B cell (primary cell): ENCODE measurements around the gene VAV3. TPM values are rescaled to one million over a fixed set of nuclear protein-coding genes. Genes with fewer than 3 reads are reported as not detected.

Experiments used
- ATAC-seq: fragments of 200-7000 bp; cut with Tn5 transposase; one replicate; pipeline ENCODE4 v1.10.0; 2021; ENCODE audit warnings: low read depth, mild to moderate bottlenecking, moderate number of reproducible peaks, moderate library complexity
- CTCF ChIA-PET: fragments of 350-600 bp; sonication (Branson Sonifier 250); formaldehyde crosslinking; loops from one replicate; lab custom pipeline; 2021; ENCODE audit warnings: antibody characterized with exemption, inconsistent platforms; lab: Charles Lee
- POLR2A ChIA-PET: fragments of 350-600 bp; sonication (Branson Sonifier 250); formaldehyde crosslinking; loops from one replicate; lab custom pipeline; 2021; ENCODE audit warnings: antibody characterized with exemption; lab: Charles Lee
- DNase-seq: peaks from one replicate; pipeline ENCODE4 v3.0.0; 2013
- H2AFZ ChIP-seq: 2 replicates; pipeline ENCODE4 v1.6.1; 2012; ENCODE audit warnings: mild to moderate bottlenecking, low read depth, low read length; ENCODE audit not compliant: insufficient read depth, poor library complexity, severe bottlenecking
- H3K27ac ChIP-seq, 2 donors: 1 replicate in 1 of 2; 2 replicates in 1 of 2; pipeline ENCODE4 v1.5.1; 2012 to 2013; ENCODE audit warnings: low read length in 2 of 2, mild to moderate bottlenecking in 2 of 2, moderate library complexity in 1 of 2
- H3K27me3 ChIP-seq, 4 experiments: fragments of 200-600 bp in 1 of 4; sonication (generic) in 1 of 4; replicated peaks in 1 of 4; 1 replicate in 2 of 4; 2 replicates in 2 of 4; pipeline versions ENCODE4 v1.6.1 to v1.7.0; 2013 to 2016; ENCODE audit warnings: low read length in 3 of 4, mild to moderate bottlenecking in 2 of 4, mixed read lengths in 1 of 4, moderate library complexity in 1 of 4; ENCODE audit not compliant: insufficient read depth in 4 of 4, control insufficient read depth in 3 of 4; ENCODE audit errors: control extremely low read depth in 1 of 4
- H3K36me3 ChIP-seq, 2 experiments: replicated peaks in 1 of 2; 1 replicate in 1 of 2; 2 replicates in 1 of 2; pipeline versions ENCODE4 v1.6.1 to v1.7.1; 2013; ENCODE audit warnings: low read length in 1 of 2; ENCODE audit not compliant: insufficient read depth in 2 of 2, control insufficient read depth in 1 of 2; ENCODE audit errors: control extremely low read depth in 1 of 2, extremely low read depth in 1 of 2
- H3K4me1 ChIP-seq, 2 donors: fragments of 200-600 bp in 1 of 2; sonication (generic) in 1 of 2; 1 replicate in 1 of 2; 2 replicates in 1 of 2; pipeline versions ENCODE4 v1.5.1 to v1.6.1; 2013 to 2017; ENCODE audit warnings: low read length in 2 of 2; ENCODE audit not compliant: control insufficient read depth in 2 of 2, insufficient read depth in 2 of 2
- H3K4me2 ChIP-seq: replicated peaks from 2 replicates; pipeline ENCODE3; 2012; ENCODE audit warnings: mild to moderate bottlenecking, low read depth, low read length; ENCODE audit not compliant: poor library complexity, severe bottlenecking
- H3K4me3 ChIP-seq, 5 experiments: fragments of 200-600 bp in 1 of 5; sonication (generic) in 1 of 5; 1 replicate in 3 of 5; 2 replicates in 2 of 5; pipeline versions ENCODE4 v1.5.1 to v1.7.0; 2011 to 2016; ENCODE audit warnings: low read length in 4 of 5, mild to moderate bottlenecking in 4 of 5, low read depth in 2 of 5, control low read depth in 1 of 5, moderate library complexity in 1 of 5; ENCODE audit not compliant: insufficient read depth in 1 of 5; ENCODE audit errors: control extremely low read depth in 1 of 5, extremely low read depth in 1 of 5
- H3K79me2 ChIP-seq: fragments of 200-600 bp; sonication (generic); one replicate; pipeline ENCODE4 v1.6.0; 2016; ENCODE audit warnings: low read length; ENCODE audit not compliant: control insufficient read depth, insufficient read depth
- H3K9ac ChIP-seq: fragments of 200-600 bp; sonication (generic); 2 replicates; pipeline ENCODE4 v1.6.1; 2017; ENCODE audit warnings: mild to moderate bottlenecking, low read length, moderate library complexity
- H3K9me3 ChIP-seq, 3 donors: one replicate each; pipeline versions ENCODE4 v1.6.1 to v1.7.1; 2013; ENCODE audit warnings: low read length in 2 of 3; ENCODE audit not compliant: control insufficient read depth in 2 of 3, insufficient read depth in 1 of 3; ENCODE audit errors: control extremely low read depth in 1 of 3
- H4K20me1 ChIP-seq: 2 replicates; pipeline ENCODE4 v1.6.0; 2012; ENCODE audit warnings: mild to moderate bottlenecking, low read length; ENCODE audit not compliant: insufficient read depth, control insufficient read depth, poor library complexity, severe bottlenecking
- H3K27ac Mint-ChIP-seq: one replicate; pipeline ENCODE4 v1.8.0; 2021; ENCODE audit warnings: mixed read lengths
- H3K27me3 Mint-ChIP-seq: one replicate; pipeline ENCODE4 v1.8.0; 2021; ENCODE audit warnings: mixed read lengths
- H3K4me1 Mint-ChIP-seq: one replicate; pipeline ENCODE4 v1.8.0; 2021; ENCODE audit warnings: mixed read lengths
- H3K4me3 Mint-ChIP-seq: one replicate; pipeline ENCODE4 v1.8.0; 2021; ENCODE audit warnings: mixed read lengths
- H3K9me3 Mint-ChIP-seq: one replicate; pipeline ENCODE4 v1.8.0; 2022; ENCODE audit warnings: mixed read lengths; ENCODE audit not compliant: insufficient read depth
- EZH2 ChIP-seq: IDR thresholded peaks from 2 replicates; pipeline ENCODE4 v1.6.1; 2012; ENCODE audit warnings: borderline replicate concordance, low read depth, mild to moderate bottlenecking, moderate library complexity, low read length; ENCODE audit not compliant: insufficient read depth, poor library complexity, severe bottlenecking
- WGBS: methylation state at CpG from one replicate; pipeline ENCODE4 v1.1.5; 2013; ENCODE audit warnings: missing lambda C conversion rate; ENCODE audit not compliant: insufficient coverage; 5-methylcytosine and 5-hydroxymethylcytosine counted together
- intact Hi-C: fragments of 100-400 bp; cut with micrococcal nuclease; formaldehyde crosslinking; loops from one replicate; pipeline ENCODE4 v1.10.0; 2022
- polyA plus RNA-seq: library from polyadenylated mRNA; depleted of rRNA; stranded (reverse); fragments of >200 nt; gene quantifications from 2 replicates; pipeline ENCODE4 v1.2.3, GENCODE V29; 2012
- total RNA-seq, 2 donors: library from RNA; stranded (reverse); fragments of 120-200 nt in 1 of 2; gene quantifications; 1 replicate in 1 of 2; 2 replicates in 1 of 2; pipeline versions ENCODE4 v1.2.3 to v1.2.4, GENCODE V29; 2013 to 2022
- TF ChIP-seq, protein P1 (sequence below): fragments of 200-600 bp; IDR thresholded peaks from one replicate; pipeline ENCODE4 v1.8.0; 2022; ENCODE audit warnings: antibody characterized with exemption, mild to moderate bottlenecking

The VAV3 gene
- total and polyA plus RNA-seq, 2 donors (not counting 1 experiment from before 2014, with no cell fraction given): 14.8 to 32.5 TPM

DNA sequence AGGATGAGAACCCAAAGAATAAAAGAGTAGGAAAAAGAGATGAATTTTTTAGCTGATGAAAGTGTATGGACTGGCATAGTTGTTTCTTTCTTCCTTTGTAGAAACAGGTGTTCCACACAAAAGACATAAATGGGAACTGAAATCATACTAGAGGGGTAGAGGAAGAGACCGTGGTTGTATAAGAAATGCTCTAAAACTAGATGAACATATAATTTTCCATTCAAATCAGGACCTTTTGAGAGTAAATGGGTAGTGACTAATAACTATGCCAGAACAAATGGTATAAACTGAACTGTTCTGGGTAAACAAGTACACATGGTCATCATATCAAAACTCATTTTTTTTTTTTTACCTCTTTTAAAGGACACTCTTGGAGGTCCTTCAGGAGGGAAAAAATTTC, 344.2 kb downstream of the VAV3 start:
- H3K79me2 ChIP-seq: no peaks in the 10 kb centered on the region
- Mint-ChIP-seq H3K27me3 (no peaks in the 10 kb centered on the region), H3K4me1 (peaks cover 13% of the 10 kb centered on the region), H3K27ac (no peak overlapping the region), H3K9me3 (peaks cover 3% of the 10 kb centered on the region), H3K4me3 (no peak overlapping the region)
- H3K9me3 ChIP-seq: peaks cover 0 to 21% (median 5%) of the 10 kb centered on the region in 3 donors
- H3K4me1 ChIP-seq: no peaks in the 10 kb centered on the region
- H3K36me3 ChIP-seq: peaks cover 36% of the 10 kb centered on the region in 2 experiments
- no peak overlapping the region for H3K4me2 ChIP-seq
- H3K27ac ChIP-seq: peak overlapping the region in 1 of 2 donors; percentile 13
- ATAC-seq (no peak), DNase-seq (no peak)
- ChIA-PET POLR2A (no interaction called here), CTCF (no interaction called here)
- no peak for TF ChIP-seq EZH2
- TF ChIP-seq, protein P1, sequence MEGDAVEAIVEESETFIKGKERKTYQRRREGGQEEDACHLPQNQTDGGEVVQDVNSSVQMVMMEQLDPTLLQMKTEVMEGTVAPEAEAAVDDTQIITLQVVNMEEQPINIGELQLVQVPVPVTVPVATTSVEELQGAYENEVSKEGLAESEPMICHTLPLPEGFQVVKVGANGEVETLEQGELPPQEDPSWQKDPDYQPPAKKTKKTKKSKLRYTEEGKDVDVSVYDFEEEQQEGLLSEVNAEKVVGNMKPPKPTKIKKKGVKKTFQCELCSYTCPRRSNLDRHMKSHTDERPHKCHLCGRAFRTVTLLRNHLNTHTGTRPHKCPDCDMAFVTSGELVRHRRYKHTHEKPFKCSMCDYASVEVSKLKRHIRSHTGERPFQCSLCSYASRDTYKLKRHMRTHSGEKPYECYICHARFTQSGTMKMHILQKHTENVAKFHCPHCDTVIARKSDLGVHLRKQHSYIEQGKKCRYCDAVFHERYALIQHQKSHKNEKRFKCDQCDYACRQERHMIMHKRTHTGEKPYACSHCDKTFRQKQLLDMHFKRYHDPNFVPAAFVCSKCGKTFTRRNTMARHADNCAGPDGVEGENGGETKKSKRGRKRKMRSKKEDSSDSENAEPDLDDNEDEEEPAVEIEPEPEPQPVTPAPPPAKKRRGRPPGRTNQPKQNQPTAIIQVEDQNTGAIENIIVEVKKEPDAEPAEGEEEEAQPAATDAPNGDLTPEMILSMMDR: no peak
- peaks cover 5% of the 10 kb centered on the region for H4K20me1 ChIP-seq
- H3K9ac ChIP-seq: no peak overlapping the region
- intact Hi-C loops: no loop called here
- WGBS: no CpG with 5 or more reads among the region's 1 CpG
- no peak overlapping the region for H2AFZ ChIP-seq
- H3K4me3 ChIP-seq: no peak overlapping the region
- H3K27me3 ChIP-seq: no peaks in the 10 kb centered on the region

GRCh38 chr1:107618539-107618938, 346.4 kb downstream of the VAV3 start:
- no peak overlapping the region for H3K27ac Mint-ChIP-seq
- TF ChIP-seq EZH2: no peak
- TF ChIP-seq, protein P1: no peak
- Histone ChIP-seq H3K79me2 (no peaks in the 10 kb centered on the region), H2AFZ (no peak overlapping the region), H4K20me1 (peaks cover 5% of the 10 kb centered on the region), H3K4me2 (no peak overlapping the region), H3K9ac (no peak overlapping the region), H3K36me3 (peaks cover 32 to 44% of the 10 kb centered on the region in 2 experiments), H3K27ac (no peak overlapping the region), H3K27me3 (no peaks in the 10 kb centered on the region), H3K9me3 (peaks cover 0 to 21% (median 7%) of the 10 kb centered on the region in 3 donors), H3K4me1 (no peaks in the 10 kb centered on the region), H3K4me3 (no peak overlapping the region)
- no peaks in the 10 kb centered on the region for H3K27me3 Mint-ChIP-seq
- ChIA-PET POLR2A (no interaction called here), CTCF (no interaction called here)
- peaks cover 13% of the 10 kb centered on the region for H3K4me1 Mint-ChIP-seq
- DNase-seq: no peak
- H3K9me3 Mint-ChIP-seq: peaks cover 7% of the 10 kb centered on the region
- intact Hi-C loops: no loop called here
- ATAC-seq: no peak
- H3K4me3 Mint-ChIP-seq: no peak overlapping the region
